Coronary artery (tissue), 2 donors: Measurements from ENCODE around the gene QSOX2.

Experiments
- DNase-seq: peaks from one replicate; pipeline ENCODE4 v3.0.0-alpha.2; 2017; ENCODE audit warnings: low spot score
- H3K27ac ChIP-seq, 2 donors: fragments of 200-600 bp; sonication (generic); one replicate each; pipeline ENCODE4 v1.5.1; 2016 to 2019
- H3K4me3 ChIP-seq: fragments of 200-600 bp; sonication (generic); 2 replicates; pipeline ENCODE4 v1.5.1; 2016; ENCODE audit warnings: mild to moderate bottlenecking, moderate library complexity
- TF ChIP-seq, protein P1 (sequence below): fragments of 200-600 bp; sonication (generic); IDR thresholded peaks from one replicate; pipeline ENCODE4 v1.5.1; 2019; ENCODE audit warnings: antibody characterized with exemption

Gene QSOX2

DNA sequence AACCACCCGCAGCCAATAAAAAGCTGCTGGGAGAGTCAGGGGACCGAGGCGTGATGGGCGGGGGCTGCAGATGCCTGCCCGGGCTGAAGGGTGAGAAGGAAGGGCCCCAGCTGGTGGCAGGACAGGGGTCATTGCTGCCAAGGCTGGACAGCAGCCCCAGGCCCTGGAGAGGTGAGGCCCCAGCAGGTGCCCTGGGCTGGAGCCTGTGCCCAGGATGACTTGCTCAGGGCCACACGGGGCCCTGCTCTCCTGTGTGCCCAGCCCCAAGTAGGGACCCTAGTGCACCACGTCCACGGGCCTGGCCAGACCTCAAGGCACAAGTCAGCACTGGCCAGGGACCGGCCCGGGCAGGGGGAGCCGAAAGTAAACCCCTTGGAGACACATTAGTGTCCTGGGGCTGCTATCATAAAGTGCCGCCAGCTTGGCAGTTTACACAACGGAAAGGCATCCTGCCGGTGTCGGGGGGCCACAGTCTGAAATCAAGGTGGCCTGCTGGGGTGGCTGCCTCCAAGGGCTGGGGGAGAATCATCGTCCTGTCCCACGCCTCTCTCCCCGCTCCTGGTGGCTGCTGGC, 62.7 kb downstream of the QSOX2 start:
- TF ChIP-seq, protein P1, sequence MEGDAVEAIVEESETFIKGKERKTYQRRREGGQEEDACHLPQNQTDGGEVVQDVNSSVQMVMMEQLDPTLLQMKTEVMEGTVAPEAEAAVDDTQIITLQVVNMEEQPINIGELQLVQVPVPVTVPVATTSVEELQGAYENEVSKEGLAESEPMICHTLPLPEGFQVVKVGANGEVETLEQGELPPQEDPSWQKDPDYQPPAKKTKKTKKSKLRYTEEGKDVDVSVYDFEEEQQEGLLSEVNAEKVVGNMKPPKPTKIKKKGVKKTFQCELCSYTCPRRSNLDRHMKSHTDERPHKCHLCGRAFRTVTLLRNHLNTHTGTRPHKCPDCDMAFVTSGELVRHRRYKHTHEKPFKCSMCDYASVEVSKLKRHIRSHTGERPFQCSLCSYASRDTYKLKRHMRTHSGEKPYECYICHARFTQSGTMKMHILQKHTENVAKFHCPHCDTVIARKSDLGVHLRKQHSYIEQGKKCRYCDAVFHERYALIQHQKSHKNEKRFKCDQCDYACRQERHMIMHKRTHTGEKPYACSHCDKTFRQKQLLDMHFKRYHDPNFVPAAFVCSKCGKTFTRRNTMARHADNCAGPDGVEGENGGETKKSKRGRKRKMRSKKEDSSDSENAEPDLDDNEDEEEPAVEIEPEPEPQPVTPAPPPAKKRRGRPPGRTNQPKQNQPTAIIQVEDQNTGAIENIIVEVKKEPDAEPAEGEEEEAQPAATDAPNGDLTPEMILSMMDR = no peak
- DNase-seq = no peak
- Histone ChIP-seq H3K4me3 (no peak overlapping the region), H3K27ac (no peak overlapping the region)

- TF ChIP-seq, protein P1 = no peak
- Histone ChIP-seq H3K27ac (no peak overlapping the region), H3K4me3 (no peak overlapping the region)
- no peak for DNase-seq
These were observed 63.2 kb downstream of the QSOX2 start for GRCh38 chr9:136182420-136182787.

GRCh38 chr9:136181784-136182419, 63.7 kb downstream of the QSOX2 start:
- TF ChIP-seq, protein P1 = no peak
- Histone ChIP-seq H3K27ac (no peak overlapping the region), H3K4me3 (no peak overlapping the region)
- no peak for DNase-seq

- H3K27ac ChIP-seq = no peak overlapping the region
- TF ChIP-seq, protein P1 = no peak
- DNase-seq = no peak
- H3K4me3 ChIP-seq = no peak overlapping the region
These were observed 65.0 kb downstream of the QSOX2 start for GRCh38 chr9:136180586-136180985.

DNA sequence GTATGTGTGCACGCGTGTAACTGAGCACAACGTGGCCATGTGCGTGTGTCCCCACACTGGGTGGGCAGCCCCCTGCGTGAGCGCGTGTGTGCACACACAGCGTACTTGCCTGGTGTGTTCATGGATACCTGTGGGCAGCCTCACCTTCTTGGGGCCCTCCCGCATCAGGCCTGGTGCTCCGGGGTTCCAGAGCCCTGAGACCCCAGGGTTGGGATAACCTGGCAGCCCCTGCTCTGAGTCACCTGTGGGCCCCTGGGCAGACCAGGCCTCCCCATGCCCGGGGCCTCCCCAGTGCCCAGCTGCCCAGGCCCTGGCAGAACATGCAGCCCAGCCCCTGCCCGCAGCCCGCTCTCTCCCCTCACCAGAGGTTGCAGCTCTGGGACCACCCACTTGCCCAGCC, 65.9 kb downstream of the QSOX2 start:
- no peak overlapping the region for H3K27ac ChIP-seq
- TF ChIP-seq, protein P1 = no peak
- H3K4me3 ChIP-seq = no peak overlapping the region
- DNase-seq = no peak

GRCh38 chr9:136179101-136179616, 66.5 kb downstream of the QSOX2 start:
- TF ChIP-seq, protein P1 = no peak
- no peak overlapping the region for H3K27ac ChIP-seq
- no peak overlapping the region for H3K4me3 ChIP-seq
- DNase-seq = no peak

- H3K27ac ChIP-seq = no peak overlapping the region
- H3K4me3 ChIP-seq = no peak overlapping the region
- DNase-seq = no peak
- TF ChIP-seq, protein P1 = no peak
These were observed 66.9 kb downstream of the QSOX2 start for GRCh38 chr9:136178773-136179075.
